GM12873 (cell line): Measurements from ENCODE around the gene H6PD.

Experiments
- CTCF ChIP-seq: IDR thresholded peaks from 2 replicates; pipeline ENCODE4 v1.5.1; 2012; ENCODE audit warnings: low read depth, mild to moderate bottlenecking, moderate library complexity, low read length, control low read depth; ENCODE audit not compliant: insufficient read depth; ENCODE audit errors: missing control alignments

H6PD gene

DNA sequence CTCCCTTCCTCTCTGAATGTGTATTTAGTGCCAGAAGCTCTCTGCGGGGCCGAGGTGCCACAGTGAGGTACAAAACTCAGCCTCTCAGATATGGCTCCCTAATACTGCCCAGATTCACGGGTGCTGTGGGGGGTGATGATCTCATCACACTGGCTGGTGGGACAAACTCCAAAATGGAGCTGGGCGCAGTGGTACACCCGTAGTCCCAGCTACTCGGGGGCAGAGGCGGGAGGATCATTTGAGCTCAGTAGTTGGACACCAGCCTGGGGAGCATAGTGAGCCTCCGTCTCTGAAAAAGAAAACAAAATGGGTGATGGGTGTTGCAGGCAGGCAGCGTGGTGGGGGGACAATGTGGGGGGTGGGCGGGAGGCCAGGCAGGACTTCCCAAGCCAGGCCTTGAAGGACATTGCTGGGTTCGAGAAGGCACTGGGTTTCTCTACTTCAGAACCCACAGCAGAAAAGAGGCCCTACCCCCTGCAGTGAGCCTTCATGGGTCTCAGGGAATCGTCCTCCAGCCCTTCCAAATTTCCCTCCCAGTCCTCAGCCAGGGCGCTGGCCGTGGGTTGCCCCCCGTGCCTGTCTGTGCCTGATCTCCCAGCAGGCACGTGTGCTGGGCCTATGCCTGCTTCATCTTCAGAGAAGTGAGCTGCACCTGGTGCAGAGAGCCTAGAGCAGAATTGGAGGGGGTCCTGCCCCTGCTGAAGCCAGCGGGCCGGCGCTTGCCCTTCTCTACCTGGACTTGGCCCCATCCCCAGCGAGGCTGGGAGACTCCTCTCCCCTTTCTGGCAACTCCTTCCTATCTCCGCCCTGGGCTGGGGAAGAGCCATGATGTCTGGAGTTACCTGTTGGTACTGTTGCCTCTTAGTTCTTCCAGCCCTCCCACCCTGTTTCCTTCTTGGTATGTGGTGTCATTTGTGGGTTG lies 14.0 kb downstream of the H6PD start:
- TF ChIP-seq CTCF = no peak

DNA sequence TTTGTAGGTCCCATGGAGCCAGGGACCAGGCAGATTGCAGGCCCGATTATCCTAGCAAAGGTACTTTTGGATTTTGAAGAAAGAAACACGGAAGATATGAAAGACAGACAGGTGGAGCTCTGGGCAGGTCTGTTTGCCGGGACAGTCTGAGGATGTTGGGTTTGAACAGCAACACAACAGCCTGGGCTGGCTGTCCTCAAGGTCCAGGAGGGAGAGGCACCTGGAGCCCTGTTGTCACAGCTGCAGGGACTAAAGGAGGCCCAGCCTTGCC lies 14.6 kb downstream of the H6PD start:
- no peak for TF ChIP-seq CTCF

DNA sequence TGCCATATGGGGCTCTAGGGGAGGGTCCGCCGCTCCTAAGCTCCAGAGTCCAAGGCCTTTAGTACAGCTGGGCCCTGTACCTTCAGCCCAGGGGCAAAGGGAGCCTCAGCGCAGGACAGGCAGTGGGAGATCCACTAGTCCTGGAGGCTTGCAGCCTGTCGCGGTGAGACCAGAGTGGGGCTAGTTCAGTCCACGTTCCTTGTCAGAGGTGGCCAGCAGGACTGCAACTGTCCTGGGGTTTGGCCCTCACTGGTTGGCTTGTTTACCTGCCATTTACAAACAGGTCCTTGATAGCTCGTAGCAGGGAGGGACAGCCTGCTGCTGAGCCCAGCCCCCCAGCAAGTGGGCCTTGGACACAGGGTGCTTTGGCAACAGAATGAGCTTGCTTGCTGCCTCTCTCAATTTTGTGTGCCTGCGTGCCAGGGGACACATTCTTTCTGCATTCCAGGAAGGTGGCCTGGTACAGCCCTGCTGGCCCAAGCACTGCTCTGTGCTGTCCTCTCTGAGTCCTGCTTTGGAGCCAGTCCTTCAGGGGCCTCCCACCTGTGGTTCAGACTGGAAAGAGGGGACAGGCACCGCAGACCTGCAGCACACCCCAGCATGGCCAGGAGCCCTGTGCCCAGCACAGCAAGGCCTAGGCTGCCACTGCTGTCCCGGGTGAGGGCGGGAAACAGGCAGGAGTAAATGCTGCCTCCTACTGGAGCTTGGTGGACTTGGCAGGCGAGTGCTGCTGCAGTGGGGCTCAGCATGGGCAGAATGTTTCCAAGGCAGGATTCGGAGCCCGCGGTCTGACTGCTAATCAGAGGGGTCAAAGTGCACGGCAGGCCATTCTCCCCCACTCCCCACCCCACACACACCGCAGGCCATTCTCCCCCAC lies 15.2 kb downstream of the H6PD start:
- TF ChIP-seq CTCF = peak; percentile 74

GRCh38 chr1:9250411-9251381 lies 16.1 kb downstream of the H6PD start:
- no peak for TF ChIP-seq CTCF

DNA sequence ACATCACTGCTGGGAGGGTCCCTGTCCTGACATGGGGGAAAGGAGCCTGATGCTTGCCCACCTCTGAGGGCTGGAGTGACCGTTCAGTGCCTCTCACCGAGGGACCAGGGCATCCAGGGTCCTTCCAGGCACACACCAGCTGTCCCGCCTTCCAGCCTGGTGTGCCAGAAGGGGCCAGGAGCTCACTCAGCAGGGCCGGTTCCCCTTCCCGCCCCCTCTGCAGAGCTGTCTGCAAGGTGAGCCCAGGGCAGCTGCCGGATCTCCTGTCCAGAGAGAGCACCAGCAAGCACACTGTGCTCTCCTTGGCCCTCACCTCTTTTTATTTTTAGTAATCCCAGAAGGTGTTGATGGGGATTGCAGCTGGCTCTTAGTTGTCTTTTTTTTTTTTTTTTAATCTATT lies 16.9 kb downstream of the H6PD start:
- TF ChIP-seq CTCF = no peak

GRCh38 chr1:9253004-9253403 lies 18.4 kb downstream of the H6PD start:
- no peak for TF ChIP-seq CTCF
